Central memory CD8-positive, alpha-beta T cell (primary cell): ENCODE data around the gene ZBTB9.

Source experiments
- ATAC-seq: fragments of 150-1000 bp; cut with Tn5 transposase; replicated peaks from 2 replicates; pipeline ENCODE4 v1.10.0; 2022; ENCODE audit warnings: mild to moderate bottlenecking, moderate FRiP score, moderate number of reproducible peaks; ENCODE audit not compliant: poor library complexity, severe bottlenecking; ENCODE audit errors: extremely low read depth
- DNase-seq, 2 donors: peaks; one replicate each; pipeline ENCODE4 v3.0.0; 2021; ENCODE audit warnings: low spot score in 2 of 2
- H3K27ac Mint-ChIP-seq: one replicate; pipeline ENCODE4 v1.8.0; 2022; ENCODE audit warnings: low read depth, mild to moderate bottlenecking, moderate library complexity, mixed read lengths
- H3K27me3 Mint-ChIP-seq: one replicate; pipeline ENCODE4 v1.8.0; 2022; ENCODE audit warnings: mixed read lengths
- H3K36me3 Mint-ChIP-seq: one replicate; pipeline ENCODE4 v1.8.0; 2022; ENCODE audit warnings: mild to moderate bottlenecking, moderate library complexity, mixed read lengths; ENCODE audit not compliant: insufficient read depth
- H3K4me1 Mint-ChIP-seq: one replicate; pipeline ENCODE4 v1.8.0; 2022; ENCODE audit warnings: mixed read lengths
- H3K4me3 Mint-ChIP-seq: one replicate; pipeline ENCODE4 v1.8.0; 2022; ENCODE audit warnings: mild to moderate bottlenecking, moderate library complexity, mixed read lengths
- H3K9me3 Mint-ChIP-seq: one replicate; pipeline ENCODE4 v1.8.0; 2022; ENCODE audit warnings: mixed read lengths

Gene ZBTB9

DNA sequence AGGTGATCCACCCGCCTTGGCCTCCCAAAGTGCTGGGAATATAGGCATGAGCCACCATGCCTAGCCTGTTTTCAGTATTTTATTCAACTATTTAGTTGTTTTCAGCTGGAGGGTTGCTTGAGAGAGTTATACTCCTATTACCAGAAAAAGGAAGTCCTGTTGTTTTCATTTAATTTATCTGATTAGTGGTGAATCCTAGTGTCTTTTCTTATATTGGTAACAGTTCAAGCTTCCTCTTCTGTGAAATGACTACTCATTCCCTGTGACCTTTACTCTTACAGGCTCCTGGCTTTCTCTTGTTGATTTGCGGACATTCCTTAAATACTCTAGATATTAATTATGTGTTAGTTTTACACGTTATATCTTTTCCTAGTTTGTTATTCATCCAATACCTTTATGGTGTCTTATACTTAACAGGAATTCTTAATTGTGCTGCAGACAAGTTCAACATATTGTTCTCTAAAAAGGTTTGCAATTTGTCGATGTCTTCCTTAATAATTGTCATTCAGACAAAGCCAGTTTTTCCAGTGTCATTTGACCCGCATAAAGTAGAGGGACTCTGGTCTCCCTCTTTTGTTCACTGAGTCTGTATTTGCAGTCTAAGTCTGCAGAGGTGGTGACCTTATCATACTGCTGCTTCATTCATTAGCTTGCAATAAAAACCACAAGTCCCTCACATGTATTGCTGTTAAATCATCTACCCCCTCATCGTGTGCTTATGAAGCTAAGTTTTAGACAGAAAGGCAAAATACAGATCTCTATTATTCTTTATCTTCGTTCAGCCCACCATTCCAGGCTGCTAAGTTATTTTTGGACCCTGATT, 51.4 kb downstream of the ZBTB9 start:
- Mint-ChIP-seq H3K27ac (no peak overlapping the region), H3K9me3 (no peaks in the 10 kb centered on the region), H3K4me3 (no peak overlapping the region), H3K4me1 (no peaks in the 10 kb centered on the region), H3K27me3 (peaks cover 11% of the 10 kb centered on the region), H3K36me3 (no peaks in the 10 kb centered on the region)
- ATAC-seq (no peak), DNase-seq (no peak)
